GM19035 (cell line): Measurements from ENCODE around the gene UBE4B.
"Not testable (repeated sequence)": the region's sequence is repeated elsewhere in the genome, so short reads cannot be mapped to it uniquely, and the experiment has no call there.

ENCODE experiments used
- ATAC-seq: cut with Tn5 transposase; IDR thresholded peaks from one replicate; pipeline ENCODE4 v1.9.1; 2021; ENCODE audit not compliant: unreplicated experiment

UBE4B gene

GRCh38 chr1:10170239-10170574 is 137.4 kb downstream of the UBE4B start:
- ATAC-seq: no peak

- ATAC-seq: no peak
These were observed 138.5 kb downstream of the UBE4B start for GRCh38 chr1:10171105-10171767.

- ATAC-seq: no peak
These were observed 139.4 kb downstream of the UBE4B start for GRCh38 chr1:10171995-10172669.

GRCh38 chr1:10173582-10173981 is 140.8 kb downstream of the UBE4B start:
- no peak for ATAC-seq

- ATAC-seq: no peak
These were observed 145.1 kb downstream of the UBE4B start for GRCh38 chr1:10177876-10178275.

GRCh38 chr1:10178597-10179405 is 146.0 kb downstream of the UBE4B start:
- ATAC-seq: no peak

GRCh38 chr1:10179406-10180091 is 146.8 kb downstream of the UBE4B start:
- ATAC-seq: no peak

GRCh38 chr1:10181154-10181553 is 148.4 kb downstream of the UBE4B start:
- no peak for ATAC-seq

- ATAC-seq: no peak
These were observed 153.0 kb downstream of the UBE4B start for GRCh38 chr1:10185759-10186158.

GRCh38 chr1:10186331-10187025 is 153.7 kb downstream of the UBE4B start:
- no peak for ATAC-seq

- no peak for ATAC-seq
These were observed 154.2 kb downstream of the UBE4B start for GRCh38 chr1:10187026-10187334.

GRCh38 chr1:10188133-10188650 is 155.4 kb downstream of the UBE4B start:
- ATAC-seq: no peak

GRCh38 chr1:10189659-10190058 is 156.9 kb downstream of the UBE4B start:
- ATAC-seq: no peak

- ATAC-seq: no peak
These were observed 159.5 kb downstream of the UBE4B start for GRCh38 chr1:10192263-10192662.

GRCh38 chr1:10193288-10193687 is 160.5 kb downstream of the UBE4B start:
- no peak for ATAC-seq

GRCh38 chr1:10195570-10195969 is 162.8 kb downstream of the UBE4B start:
- no peak for ATAC-seq

- ATAC-seq: no peak
These were observed 164.2 kb downstream of the UBE4B start for GRCh38 chr1:10196976-10197375.

- ATAC-seq: no peak
These were observed 167.9 kb downstream of the UBE4B start for GRCh38 chr1:10200620-10201019.

GRCh38 chr1:10204003-10204642 is 171.4 kb downstream of the UBE4B start:
- ATAC-seq: no peak

- not testable (repeated sequence) for ATAC-seq
These were observed 172.4 kb downstream of the UBE4B start for GRCh38 chr1:10205206-10205605.
